Stimulated activated CD8-positive, alpha-beta memory T cell treated with anti-CD3 and anti-CD28 coated beads, Interleukin-12 subunit alpha, Interleukin-12 subunit beta, amount 100 ng/mL, for 24 hours (primary cell): Measurements from ENCODE around the gene CLBA1.
"Not testable (repeated sequence)": the region's sequence is repeated elsewhere in the genome, so short reads cannot be mapped to it uniquely, and the experiment has no call there.

Experiments
- DNase-seq: peaks from one replicate; pipeline ENCODE4 v3.0.0-alpha.2; 2020; ENCODE audit errors: extremely low read depth

The CLBA1 gene

DNA sequence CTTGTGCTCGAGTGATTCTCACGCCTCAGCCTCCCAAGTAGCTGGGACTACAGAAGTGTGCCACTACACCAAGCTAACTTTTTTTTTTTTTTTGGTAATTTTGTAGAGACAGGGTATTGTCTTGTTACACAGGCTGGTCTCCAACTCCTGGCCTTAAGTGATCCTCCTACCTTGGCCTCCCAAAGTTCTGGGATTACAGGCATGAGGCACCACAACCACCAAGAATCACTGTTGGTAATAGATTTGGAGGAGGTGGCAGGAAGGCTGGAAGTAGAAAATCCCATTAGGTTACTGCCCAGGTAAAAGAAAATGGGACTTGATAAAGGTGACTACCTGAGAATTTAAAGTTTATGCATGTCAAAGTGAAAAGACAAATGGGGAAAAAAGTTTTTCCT is 36.7 kb downstream of the CLBA1 start:
- DNase-seq = no peak

DNA sequence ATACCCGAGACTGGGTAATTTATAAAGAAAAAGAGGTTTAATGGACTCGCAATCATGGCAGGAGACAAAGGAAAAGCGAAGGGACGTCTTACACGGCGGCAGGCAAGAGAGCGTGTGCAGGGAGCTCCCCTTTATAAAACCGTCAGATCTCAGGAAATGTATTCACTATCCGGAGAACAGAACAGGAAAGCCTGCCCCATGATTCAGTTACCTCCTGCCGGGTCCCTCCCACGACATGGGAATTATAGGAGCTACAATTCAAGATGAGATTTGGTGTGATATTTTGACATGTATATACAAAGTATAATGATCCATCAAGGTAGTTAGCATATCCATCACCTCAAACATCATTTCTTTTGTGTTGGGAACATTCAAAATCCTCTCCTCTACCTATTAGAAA is 37.6 kb downstream of the CLBA1 start:
- no peak for DNase-seq

DNA sequence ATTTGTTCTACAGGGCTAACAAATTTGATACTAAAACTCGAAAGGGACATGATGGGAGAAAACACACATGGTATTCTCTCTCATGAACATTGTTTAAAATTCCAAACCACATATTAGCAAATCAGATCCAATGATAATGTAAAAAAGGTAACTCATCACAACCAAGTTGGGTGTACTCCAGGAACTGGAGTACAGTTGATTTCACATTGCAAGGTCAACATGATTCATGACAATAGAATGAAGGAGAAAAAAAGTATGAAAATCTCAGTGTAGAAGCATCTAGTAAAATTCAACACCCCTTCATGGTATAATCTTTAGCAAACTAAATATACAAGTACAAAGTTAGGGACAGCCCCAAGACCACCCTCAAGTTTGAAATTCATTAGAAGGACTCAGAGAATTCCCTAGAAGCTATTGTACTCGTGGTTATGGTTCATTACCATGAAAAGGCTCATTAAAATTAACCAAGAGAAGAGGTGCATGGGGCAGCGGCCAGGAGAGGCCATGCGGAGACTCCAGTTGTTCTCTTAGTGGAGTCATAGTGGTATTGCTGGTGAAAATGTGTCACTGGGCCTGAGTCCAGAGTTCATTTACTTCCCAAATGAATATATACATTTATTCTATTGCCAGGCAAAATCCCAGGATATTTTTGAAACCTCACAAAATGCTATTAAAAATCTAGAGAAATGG is 38.3 kb downstream of the CLBA1 start:
- no peak for DNase-seq

DNA sequence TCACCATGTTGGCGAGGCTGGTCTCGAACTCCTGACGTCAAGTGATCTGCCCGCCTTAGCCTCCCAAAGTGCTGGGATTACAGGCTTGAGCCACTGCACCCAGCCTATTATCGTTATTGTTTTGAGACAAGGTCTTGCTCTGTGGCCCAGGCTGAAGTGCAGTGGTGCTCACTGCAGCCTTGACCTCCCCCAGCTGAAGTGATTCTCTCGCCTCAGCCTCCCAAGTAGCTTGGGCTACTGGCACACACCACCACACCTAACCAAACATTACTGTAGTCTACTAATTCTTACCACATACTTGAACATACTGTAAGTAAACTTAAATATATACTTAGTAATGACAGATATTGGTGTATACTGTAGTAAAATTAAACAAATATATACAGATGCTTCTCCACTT is 39.8 kb downstream of the CLBA1 start:
- no peak for DNase-seq

DNA sequence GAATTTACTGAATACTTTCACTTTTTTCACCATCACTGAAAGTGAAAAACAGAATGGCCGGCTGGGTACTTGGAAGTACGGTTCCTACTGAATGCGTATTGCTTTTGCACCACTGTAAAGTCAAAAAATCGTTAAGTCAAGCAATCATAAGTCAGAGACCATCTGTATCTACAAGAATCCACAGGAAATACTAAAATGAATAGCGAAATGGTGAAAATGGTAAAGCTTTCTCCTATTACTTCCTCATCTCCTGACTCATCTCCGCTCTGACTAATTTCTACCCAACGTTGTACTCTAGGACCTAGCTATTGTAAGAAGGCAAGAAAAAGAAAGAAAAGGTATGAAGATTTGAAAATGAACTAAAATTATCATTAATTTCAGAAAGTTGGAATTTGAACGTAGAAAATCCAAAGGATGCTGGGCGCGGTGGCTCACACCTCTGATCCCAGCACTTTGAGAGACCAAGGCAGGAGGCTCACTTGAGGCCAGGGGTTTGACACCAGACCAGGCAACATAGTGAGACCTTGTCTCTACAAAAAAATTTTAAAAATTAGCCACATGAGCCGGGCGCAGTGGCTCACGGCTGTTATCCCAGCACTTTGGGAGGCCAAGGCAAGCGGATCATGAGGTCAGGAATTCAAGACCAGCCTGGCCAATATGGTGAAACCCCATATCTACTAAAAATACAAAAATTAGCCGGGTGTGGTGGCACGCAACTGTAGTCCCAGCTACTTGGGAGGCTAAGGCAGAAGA is 40.6 kb downstream of the CLBA1 start:
- DNase-seq = no peak

DNA sequence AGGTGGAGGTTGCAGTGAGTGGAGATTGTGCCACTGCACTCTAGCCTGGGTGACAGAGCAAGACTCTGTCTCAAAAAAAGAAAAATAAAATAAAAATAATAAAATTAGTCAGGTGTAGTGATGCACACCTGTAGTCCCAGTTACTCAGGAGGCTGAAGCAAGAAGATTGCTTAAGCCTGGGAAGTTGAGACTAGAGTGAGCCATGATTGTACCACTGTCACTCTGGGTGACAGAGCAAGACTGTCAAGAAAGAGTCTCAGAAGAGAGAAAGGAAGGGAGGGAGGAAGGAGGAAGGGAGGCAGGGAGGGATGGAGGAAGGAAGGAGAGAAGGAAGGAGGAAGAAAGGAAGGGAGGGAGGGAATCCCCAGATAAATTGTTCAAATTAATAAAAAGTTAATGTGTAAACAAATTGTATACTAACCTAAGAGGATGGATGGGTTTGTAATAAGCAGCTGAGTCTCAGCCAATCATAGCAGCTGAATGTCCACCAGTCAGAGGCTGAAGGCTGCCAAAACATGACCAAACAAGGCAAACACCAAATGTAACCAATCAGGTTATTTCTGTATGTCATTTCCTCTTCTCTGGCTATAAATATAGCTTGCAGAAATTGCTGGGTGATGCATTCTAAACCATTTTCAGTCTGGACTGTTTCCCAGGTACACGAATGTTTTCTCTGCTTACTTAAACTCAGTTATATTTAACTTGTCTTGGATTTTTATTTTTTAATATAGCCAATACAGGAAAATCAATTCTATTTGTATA is 41.4 kb downstream of the CLBA1 start:
- DNase-seq = no peak

DNA sequence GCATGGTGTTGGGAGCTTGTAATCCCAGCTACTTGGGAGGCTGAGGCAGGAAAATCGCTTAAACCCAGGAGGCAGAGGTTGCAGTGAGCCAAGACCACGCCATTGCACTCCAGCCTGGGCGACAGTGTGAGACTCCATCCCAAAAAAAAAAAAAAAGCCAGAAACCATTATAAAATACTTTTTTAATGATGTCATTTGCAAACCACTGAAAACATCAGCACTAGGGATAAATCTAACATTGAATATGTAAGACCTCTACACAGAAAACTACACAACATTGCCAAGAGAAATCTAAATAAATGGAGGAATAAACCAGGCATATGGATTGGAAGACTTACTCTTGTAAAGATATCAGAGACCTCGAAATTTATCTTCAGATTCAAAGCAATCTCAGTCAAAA is 42.1 kb downstream of the CLBA1 start:
- DNase-seq = not testable (repeated sequence)

DNA sequence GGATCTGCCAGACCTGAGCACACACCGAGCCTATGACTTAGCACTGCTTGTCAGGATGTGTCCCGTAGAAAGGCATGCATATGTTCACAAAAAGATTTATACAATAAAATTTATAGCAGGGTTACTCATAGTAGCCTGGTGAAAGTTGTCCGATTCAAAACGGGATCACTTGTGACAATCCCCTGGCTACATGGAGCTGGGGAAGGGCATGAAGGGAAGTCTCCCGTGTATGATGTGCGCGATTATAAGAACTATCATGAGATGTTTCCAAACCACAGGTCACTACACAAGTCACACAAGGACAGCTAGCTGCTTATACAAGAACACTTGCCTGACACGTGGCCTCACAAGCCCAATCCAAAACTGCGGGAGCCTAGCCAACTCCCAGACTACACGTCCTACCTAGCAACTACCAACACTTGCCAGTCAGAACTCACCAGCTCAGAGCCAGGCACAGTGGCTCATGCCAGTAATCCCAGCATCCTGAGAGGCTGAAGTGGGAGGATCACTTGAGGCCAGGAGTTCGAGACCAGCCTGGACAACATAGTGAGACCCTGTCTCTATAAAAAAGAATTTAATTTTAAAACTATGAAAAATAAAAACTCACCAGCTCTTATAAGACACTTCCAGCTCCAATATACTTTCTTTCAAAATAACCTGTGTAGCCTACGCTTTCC is 42.8 kb downstream of the CLBA1 start:
- no peak for DNase-seq

DNA sequence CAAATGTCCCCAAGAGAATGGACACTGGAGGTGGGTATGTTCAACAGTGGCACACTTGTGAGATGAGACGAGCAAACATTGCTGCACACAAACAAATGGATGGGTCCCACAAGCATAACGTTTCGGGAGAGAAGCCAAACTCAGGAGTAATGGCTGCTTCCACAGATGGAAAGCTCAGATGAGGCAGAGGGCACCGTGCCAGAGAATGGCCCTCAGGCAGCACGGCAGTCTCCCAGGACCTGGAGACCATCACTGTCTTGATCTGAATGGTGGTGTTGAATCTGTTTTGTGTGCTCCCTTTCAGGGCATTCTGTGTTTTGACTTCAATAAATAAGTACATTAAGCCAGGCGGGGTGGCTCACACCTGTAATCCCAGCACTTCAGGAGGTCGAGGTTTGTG is 43.8 kb downstream of the CLBA1 start:
- DNase-seq = no peak

DNA sequence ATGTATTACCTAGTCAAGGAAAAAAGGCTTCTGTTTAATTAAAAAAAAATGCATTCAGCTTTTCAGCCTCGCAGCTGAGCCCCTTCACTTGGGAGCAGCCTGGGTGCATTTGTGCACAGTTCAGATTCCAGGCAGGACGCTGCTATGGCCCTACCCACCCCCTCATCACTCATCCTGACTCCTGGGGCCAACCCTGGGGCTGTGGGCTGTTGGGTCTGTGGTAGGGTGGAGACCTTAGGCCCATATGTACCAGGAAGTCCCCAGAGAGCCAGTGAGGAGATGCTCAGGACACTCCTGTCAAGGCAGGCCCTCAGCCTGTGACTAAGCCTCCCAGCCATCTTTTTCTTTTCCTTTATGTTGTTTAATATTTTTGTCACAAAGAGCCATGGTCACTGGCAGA is 44.6 kb downstream of the CLBA1 start:
- no peak for DNase-seq

DNA sequence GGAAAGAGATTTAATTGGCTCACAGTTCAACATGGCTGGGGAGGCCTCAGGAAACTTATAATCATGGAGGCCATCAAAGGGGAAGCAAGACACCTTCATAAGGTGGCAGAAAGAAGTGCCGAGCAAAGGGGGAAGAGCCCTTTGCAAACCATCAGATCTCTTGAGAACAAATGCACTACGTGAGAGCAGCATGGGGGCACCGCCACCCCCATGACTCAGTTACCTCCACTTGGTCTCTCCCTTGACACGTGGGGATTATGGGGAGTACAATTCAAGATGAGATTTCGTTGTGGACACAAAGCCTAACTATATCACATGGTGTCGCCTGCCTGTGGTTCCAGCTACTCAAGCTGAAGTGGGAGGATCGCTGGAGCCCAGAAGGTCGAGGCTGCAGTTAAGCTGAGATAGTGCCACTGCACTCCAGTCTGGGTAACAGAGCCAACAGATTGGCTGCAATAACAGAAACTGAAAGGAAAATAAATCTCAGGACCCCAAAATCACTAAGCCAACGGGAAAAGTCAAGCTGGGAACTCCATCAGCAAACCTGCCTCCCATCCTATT is 45.3 kb downstream of the CLBA1 start:
- no peak for DNase-seq

DNA sequence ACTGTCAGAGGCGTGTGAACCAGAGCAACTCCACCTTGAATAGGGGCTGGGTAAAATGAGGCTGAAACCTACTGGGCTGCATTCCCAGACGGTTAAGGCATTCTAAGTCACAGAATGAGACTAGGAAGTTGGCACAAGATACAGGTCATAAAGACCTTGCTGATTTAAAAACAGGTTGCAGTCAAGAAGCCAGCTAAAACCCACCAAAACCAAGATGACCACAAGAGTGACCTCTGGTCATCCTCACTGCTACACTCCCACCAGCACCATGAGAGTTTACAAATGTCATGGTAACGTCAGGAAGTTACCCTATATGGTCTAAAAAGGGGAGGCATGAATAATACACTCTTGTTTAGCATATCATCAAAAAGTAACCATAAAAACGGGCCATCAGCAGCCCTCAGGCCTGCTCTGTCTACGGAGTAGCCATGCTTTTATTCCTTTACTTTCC is 46.9 kb downstream of the CLBA1 start:
- DNase-seq = not testable (repeated sequence)

DNA sequence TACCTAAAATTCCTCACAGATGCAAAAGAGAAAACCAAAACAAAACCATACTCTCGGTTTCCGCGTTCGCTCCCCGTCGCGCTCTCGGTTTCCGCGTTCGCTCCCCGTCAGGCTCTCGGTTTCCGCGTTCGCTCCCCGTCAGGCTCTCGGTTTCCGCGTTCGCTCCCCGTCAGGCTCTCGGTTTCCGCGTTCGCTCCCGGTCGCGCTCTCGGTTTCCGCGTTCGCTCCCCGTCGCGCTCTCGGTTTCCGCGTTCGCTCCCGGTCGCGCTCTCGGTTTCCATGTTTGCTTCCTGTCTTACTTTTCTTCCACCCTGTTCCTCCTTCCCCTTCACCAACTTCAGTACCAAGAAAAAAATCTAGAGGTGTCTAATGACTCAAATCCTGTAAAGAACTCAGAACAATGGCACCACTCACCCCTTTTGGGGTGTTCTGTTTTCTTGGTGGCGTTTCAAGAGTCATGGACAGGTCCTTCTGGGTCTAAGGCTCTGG is 47.9 kb downstream of the CLBA1 start:
- not testable (repeated sequence) for DNase-seq

DNA sequence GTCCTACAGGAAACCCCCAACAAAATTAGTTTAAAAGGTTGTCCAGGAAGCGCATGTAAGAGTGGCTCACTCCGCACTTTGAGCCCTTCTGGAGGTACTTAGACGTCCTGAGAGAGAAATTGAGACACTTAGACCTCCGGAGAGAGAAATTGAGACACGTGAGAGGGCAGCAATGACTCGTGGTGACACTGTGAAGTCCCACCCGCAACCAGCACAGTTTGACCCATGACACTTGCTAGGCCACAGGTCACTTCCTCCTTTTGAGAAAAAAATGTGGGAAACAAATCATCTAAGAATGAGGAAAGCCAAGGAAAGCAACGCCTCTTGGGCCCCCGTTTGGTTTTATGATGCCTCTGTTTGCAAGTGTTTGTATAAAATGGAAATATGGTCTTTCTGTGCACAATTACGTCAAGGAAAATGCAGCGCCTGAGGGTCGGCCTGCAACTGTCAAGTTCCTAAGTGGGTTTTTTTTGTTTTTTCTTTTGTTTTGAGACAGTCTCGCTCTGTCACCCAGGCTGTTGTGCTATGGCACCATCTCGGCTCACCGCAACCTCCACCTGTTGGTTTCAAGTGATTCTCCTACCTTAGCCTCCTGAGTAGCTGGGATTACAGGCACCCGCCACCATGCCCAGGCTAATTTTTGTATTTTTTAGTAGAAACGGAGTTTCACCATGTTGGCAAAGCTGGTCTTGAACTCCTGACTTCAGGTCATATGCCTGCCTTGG is 48.9 kb downstream of the CLBA1 start:
- DNase-seq = no peak

DNA sequence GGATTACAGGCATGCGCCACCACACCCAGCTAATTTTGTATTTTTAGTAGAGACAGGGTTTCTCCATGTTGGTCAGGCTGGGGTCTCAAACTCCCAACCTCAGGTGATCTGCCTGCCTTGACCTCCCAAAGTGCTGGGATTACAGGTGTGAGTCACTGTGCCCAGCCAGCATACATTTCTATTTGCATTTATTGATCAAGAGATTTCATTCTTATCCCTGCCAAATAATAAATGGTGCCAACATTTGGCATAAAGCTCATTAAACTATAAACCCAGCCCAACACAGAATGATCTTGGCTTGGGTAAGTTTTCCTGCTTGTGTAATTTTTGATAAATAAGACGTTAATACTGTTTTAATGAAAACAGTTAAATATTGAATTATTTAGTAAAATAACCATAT is 50.0 kb downstream of the CLBA1 start:
- DNase-seq = not testable (repeated sequence)

DNA sequence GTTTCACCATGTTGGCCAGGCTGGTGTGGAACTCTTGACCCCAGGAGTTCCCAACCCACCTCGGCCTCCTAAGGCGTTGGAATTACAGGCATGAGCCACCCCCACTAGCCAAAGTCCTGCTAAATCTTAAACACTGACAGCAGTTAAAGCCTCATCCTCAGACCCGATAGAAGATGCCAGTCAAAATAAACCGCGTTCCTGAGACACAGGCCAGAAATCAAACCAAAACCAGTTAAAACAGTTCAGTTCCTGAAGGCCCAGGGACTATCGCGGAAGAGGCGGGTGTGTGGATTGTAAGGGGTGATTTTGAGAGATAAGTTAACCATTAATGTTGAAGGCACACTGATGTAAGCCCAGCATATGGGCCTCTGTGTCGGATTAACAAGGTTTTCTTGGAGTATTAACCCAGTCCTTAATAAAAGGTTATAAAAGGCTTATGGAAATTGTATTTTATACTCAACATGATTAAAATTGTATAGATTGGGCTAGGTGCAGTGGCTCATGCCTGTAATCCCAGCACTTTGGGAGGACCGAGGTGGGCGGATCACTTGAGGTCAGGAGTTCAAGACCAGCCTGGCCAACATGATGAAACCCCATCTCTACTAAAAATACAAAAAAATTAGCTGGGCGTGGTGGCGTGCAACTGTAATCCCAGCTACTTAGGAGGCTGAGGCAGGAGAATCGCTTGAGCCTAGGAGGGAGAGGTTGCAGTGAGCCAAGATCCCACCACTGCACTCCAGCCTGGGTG is 54.0 kb downstream of the CLBA1 start:
- no peak for DNase-seq

DNA sequence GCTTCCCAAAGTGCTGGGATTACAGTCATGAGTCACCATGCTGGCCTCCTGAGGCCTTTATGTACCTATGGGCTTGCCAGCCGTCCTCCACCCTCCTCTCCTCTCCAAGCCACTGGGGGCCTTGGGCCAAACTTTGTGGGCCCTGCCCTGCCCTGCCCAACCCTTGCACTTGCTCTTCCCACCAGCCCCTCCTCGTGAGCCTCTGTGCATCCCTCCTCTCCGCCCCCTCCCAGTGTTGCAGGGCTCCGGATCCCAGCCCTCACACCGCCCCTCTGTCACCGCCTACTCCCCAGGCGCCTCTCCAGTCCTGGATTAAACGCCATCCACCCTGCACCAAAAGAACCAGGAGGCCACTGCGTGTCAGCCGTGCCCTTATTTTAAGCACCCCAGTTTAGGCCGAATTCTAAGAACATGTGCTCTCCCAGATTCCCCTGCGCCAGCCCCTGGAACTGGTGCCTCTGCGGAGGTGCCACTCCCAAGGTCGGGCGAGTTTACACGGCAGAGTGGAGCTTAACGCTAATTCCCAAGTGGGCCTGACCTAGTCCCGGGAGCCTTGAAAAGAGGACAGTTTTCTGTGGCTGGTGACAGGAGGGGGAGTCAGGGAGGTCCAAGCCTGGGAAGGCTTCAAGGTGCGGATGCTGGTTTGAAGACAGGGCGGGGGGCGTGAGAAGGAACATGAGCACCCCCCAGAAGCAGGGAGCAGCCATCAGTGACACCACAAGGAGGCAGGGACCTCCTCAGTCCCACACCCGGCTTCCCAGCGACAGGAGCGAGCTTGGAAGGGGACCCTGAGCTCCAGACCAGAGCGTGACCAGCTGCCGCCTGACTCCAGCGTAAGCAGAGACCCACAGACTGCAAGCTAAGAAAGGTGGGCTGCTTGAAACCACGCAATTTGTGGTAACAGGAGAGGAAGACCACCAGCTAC is 56.5 kb downstream of the CLBA1 start:
- DNase-seq = no peak

DNA sequence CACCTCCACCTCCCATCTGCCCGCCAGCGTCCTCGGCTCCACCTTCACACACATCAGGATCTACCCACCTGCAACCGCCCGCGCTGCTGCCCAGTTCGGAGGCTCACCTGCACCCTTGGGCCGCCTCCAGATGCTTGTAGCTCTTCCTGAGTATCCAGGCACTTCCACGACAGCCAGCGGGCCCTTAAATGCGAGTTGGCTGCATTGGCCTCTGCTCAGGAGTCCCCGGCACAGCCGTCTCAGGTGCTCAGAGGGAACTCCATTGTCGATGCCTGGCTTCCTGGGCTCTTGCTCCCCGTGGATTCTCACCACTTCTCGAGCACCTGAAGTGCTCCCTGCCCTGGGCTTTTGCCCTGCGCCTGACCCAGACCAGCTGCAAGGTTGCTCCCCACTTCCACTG is 57.2 kb downstream of the CLBA1 start:
- no peak for DNase-seq

DNA sequence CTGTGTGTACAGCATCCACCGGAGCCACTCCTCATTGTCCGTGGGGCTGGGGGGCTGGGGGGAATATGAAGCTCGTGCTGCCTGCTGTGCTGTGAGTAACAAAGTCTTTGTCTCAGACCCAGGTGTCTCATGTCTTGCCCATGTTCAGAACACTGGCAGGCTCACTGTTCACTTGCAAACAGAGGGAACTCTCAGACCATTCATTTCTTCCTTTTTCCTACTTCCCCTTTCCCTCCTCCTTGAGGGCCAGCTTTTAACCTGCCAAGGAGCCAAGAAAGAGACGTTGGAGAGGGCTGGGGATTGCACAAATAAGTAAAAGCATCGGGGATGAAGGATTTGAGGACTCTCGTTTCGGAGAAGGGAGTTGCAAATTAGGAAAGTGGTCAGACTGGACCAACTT is 58.1 kb downstream of the CLBA1 start:
- DNase-seq = no peak
